GM19395 (cell line): ENCODE results near the gene EIF3M.

Experiments
- ATAC-seq: cut with Tn5 transposase; IDR thresholded peaks from one replicate; pipeline ENCODE4 v1.9.1; 2021; ENCODE audit warnings: mild to moderate bottlenecking, moderate library complexity; ENCODE audit not compliant: unreplicated experiment

EIF3M gene

GRCh38 chr11:32583459-32584271, at the start of gene EIF3M:
TSS of gene EIF3M (plus strand) at chr11:32583831. CDS start at chr11:32583888, 57 bp downstream.
- peak; percentile 98 for ATAC-seq

GRCh38 chr11:32538804-32539203, 44.8 kb upstream of the EIF3M start:
- ATAC-seq: no peak

GRCh38 chr11:32549611-32550187, 33.9 kb upstream of the EIF3M start:
- no peak for ATAC-seq

GRCh38 chr11:32550207-32550606, 33.4 kb upstream of the EIF3M start:
- ATAC-seq: no peak

GRCh38 chr11:32555091-32555490, 28.5 kb upstream of the EIF3M start:
- no peak for ATAC-seq

GRCh38 chr11:32555895-32556294, 27.7 kb upstream of the EIF3M start:
- no peak for ATAC-seq

- ATAC-seq: no peak
These were observed 21.8 kb upstream of the EIF3M start for GRCh38 chr11:32561835-32562234.

GRCh38 chr11:32562839-32563599, 20.6 kb upstream of the EIF3M start:
- ATAC-seq: no peak

GRCh38 chr11:32563600-32563959, 20.1 kb upstream of the EIF3M start:
- ATAC-seq: no peak

GRCh38 chr11:32566517-32566916, 17.1 kb upstream of the EIF3M start:
- ATAC-seq: no peak

- no peak for ATAC-seq
These were observed 16.5 kb upstream of the EIF3M start for GRCh38 chr11:32567154-32567553.

GRCh38 chr11:32569313-32569881, 14.2 kb upstream of the EIF3M start:
- no peak for ATAC-seq

GRCh38 chr11:32571039-32571438, 12.6 kb upstream of the EIF3M start:
- no peak for ATAC-seq

- ATAC-seq: no peak
These were observed 10.4 kb upstream of the EIF3M start for GRCh38 chr11:32573228-32573627.

- no peak for ATAC-seq
These were observed 9.2 kb upstream of the EIF3M start for GRCh38 chr11:32574421-32574820.

- ATAC-seq: no peak
These were observed 8.6 kb upstream of the EIF3M start for GRCh38 chr11:32575070-32575469.

- no peak for ATAC-seq
These were observed 7.2 kb upstream of the EIF3M start for GRCh38 chr11:32576456-32576855.

GRCh38 chr11:32580967-32581366, 2.7 kb upstream of the EIF3M start:
- no peak for ATAC-seq

- no peak for ATAC-seq
These were observed 2.1 kb upstream of the EIF3M start for GRCh38 chr11:32581556-32581955.

- no peak for ATAC-seq
These were observed 1.3 kb downstream of the EIF3M start for GRCh38 chr11:32584921-32585320.

- ATAC-seq: no peak
These were observed 3.1 kb downstream of the EIF3M start for GRCh38 chr11:32586576-32587190.
